Endothelial cell of umbilical vein (primary cell): ENCODE measurements around the gene PLAC1.

ENCODE experiments used
- CTCF ChIP-seq, 2 donors: IDR thresholded peaks; 1 replicate in 1 of 2; 2 replicates in 1 of 2; pipeline ENCODE4 v1.5.1; 2011; ENCODE audit warnings: low read length in 2 of 2, mild to moderate bottlenecking in 2 of 2, moderate library complexity in 2 of 2, control low read depth in 1 of 2, inconsistent platforms in 1 of 2, low read depth in 1 of 2; ENCODE audit not compliant: insufficient read depth in 1 of 2; ENCODE audit errors: extremely low read depth in 1 of 2
- EZH2 ChIP-seq: IDR thresholded peaks from 2 replicates; pipeline ENCODE4 v1.6.1; 2012; ENCODE audit warnings: borderline replicate concordance, low read depth, mild to moderate bottlenecking, moderate library complexity, low read length, inconsistent platforms; ENCODE audit not compliant: severe bottlenecking
- JUN ChIP-seq: IDR thresholded peaks from 2 replicates; pipeline ENCODE4 v1.6.1; 2011; ENCODE audit warnings: borderline replicate concordance, low read depth; ENCODE audit not compliant: insufficient read length, insufficient read depth
- POLR2A ChIP-seq: IDR thresholded peaks from 2 replicates; pipeline ENCODE4 v1.6.1; 2012; ENCODE audit warnings: low read depth, mild to moderate bottlenecking, control low read depth, low read length
- TF ChIP-seq, protein P1 (sequence below): IDR thresholded peaks from 2 replicates; pipeline ENCODE4 v1.6.1; 2011; ENCODE audit not compliant: insufficient read depth, insufficient read length

- TF ChIP-seq CTCF (IDR thresholded peaks at IDR 0.05; ENCODE audit: extremely low read depth in 1 of 2, insufficient read depth in 1 of 2, low read depth in 1 of 2, low read length in 2 of 2) (no peak), EZH2 (no peak), JUN (no peak), POLR2A (no peak)
- TF ChIP-seq, protein P1, sequence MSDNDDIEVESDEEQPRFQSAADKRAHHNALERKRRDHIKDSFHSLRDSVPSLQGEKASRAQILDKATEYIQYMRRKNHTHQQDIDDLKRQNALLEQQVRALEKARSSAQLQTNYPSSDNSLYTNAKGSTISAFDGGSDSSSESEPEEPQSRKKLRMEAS: no peak
These were observed 24.4 kb downstream of the PLAC1 start for GRCh38 chrX:134633832-134634231.
